Heart left ventricle (tissue), 16 donors: ENCODE measurements around the gene IGF2. TPM values are rescaled to one million over a fixed set of nuclear protein-coding genes. Genes with fewer than 3 reads are reported as not detected.

Source experiments
- ATAC-seq, 4 donors: fragments of 200-7000 bp; cut with Tn5 transposase; one replicate each; pipeline ENCODE4 v1.9.1; 2020 to 2022; ENCODE audit warnings: moderate library complexity in 4 of 4, mild to moderate bottlenecking in 3 of 4, moderate number of reproducible peaks in 1 of 4
- DNase-seq, 5 donors: peaks; one replicate each; pipeline ENCODE4 v3.0.0-alpha.2; 2020
- H3K27ac ChIP-seq, 12 donors: fragments of 200-600 bp; sonication (generic) in 4 of 12; one replicate each; pipeline versions ENCODE4 v1.5.0 to v1.8.0; 2016 to 2022; ENCODE audit warnings: mild to moderate bottlenecking in 2 of 12
- H3K27me3 ChIP-seq, 9 donors: fragments of 200-600 bp; sonication (generic) in 2 of 9; one replicate each; pipeline versions ENCODE4 v1.5.1 to v1.8.0; 2016 to 2022; ENCODE audit warnings: mild to moderate bottlenecking in 3 of 9
- H3K36me3 ChIP-seq, 9 donors: fragments of 200-600 bp; sonication (generic) in 2 of 9; one replicate each; pipeline versions ENCODE4 v1.5.0 to v1.8.0; 2018 to 2022; ENCODE audit warnings: mild to moderate bottlenecking in 2 of 9
- H3K4me1 ChIP-seq, 12 donors: fragments of 200-600 bp; sonication (generic) in 4 of 12; one replicate each; pipeline versions ENCODE4 v1.5.0 to v1.8.0; 2016 to 2022; ENCODE audit warnings: mild to moderate bottlenecking in 3 of 12
- H3K4me3 ChIP-seq, 12 donors: fragments of 200-600 bp; sonication (generic) in 4 of 12; one replicate each; pipeline versions ENCODE4 v1.5.0 to v1.8.0; 2017 to 2022; ENCODE audit warnings: mild to moderate bottlenecking in 9 of 12, moderate library complexity in 4 of 12
- H3K9me3 ChIP-seq, 12 donors: fragments of 200-600 bp; sonication (generic) in 4 of 12; one replicate each; pipeline versions ENCODE4 v1.5.0 to v1.8.0; 2016 to 2022; ENCODE audit warnings: mild to moderate bottlenecking in 1 of 12
- POLR2A ChIP-seq, 2 donors: fragments of 450-650 bp; IDR thresholded peaks; one replicate each; pipeline ENCODE4 v1.6.1; 2017; ENCODE audit warnings: antibody characterized with exemption in 2 of 2, mild to moderate bottlenecking in 2 of 2, moderate library complexity in 2 of 2
- WGBS, 4 donors: extraction: QIAGEN DNeasy Blood & Tissue Kit in 2 of 4; methylation state at CpG; one replicate each; pipeline versions ENCODE4 v1.1.5 to v1.1.7; 2013 to 2018; 5-methylcytosine and 5-hydroxymethylcytosine counted together
- intact Hi-C, 10 donors: fragments of 100-400 bp; cut with DNase I; formaldehyde crosslinking; loops; one replicate each; pipeline versions ENCODE4 v1.11.1 to v1.14.2; 2022
- polyA plus RNA-seq, 2 donors: library from polyadenylated mRNA; stranded (reverse); fragments of 200-250 nt; gene quantifications; one replicate each; pipeline ENCODE4 v1.2.3, GENCODE V29; 2013
- total RNA-seq, 9 donors: library from RNA; depleted of rRNA in 2 of 9; stranded (reverse); fragments of >200 nt in 2 of 9; fragmentation: NEBNext Ultra II Directional in 3 of 9; extraction: Animal tissue kit (Norgen Biotek cat#: 25700) in 3 of 9; gene quantifications; one replicate each; pipeline versions ENCODE4 v1.1.0 to v1.2.4, GENCODE V29; 2016 to 2023
- TF ChIP-seq, protein P1 (sequence below), 12 donors: fragments of 200-600 bp; sonication (generic) in 4 of 12; IDR thresholded peaks; one replicate each; pipeline versions ENCODE4 v1.5.0 to v1.8.0; 2018 to 2022; ENCODE audit warnings: antibody characterized with exemption in 12 of 12, mild to moderate bottlenecking in 5 of 12
- donor health status: ischemic (EF 13 %, LVEDD 7.1; RV severe dilation, severe dysfunction).
- donor health status: healthy with polysubstance abuse.
- donor health status: DM: no; HTN: yes; CAD: no.
- donor health status: DM: no; HTN: no; CAD: no.
- donor health status: ischemic (EF 25% LVEDD 6.9; RV normal size, moderate dysfunction).
- donor health status: ischemic (EF 25% LVEDD 5.7; RV mildly dilated, moderate dysfunction).
- donor health status: healthy.
- donor health status: DM: yes; HTN: yes; CAD: no.
- donor health status: ischemic (EF 35%, LVEDD 5.7; RV mildly dilated, moderate dysfunction).
- donor health status: nonischemic (EF 11% LVEDD 7.7; RV severe dilation, severe dysfunction).
- donor health status: DM: yes; HTN: yes; CAD: no.
- donor health status: PGD.
- donor health status: ischemic (EF 29% LVEDD 5.4; RV normal size, mild dysfunction).
- donor health status: nonischemic (EF 23%, LVEDD 6.1; RV moderate dilation, normal function).

IGF2 gene
- total and polyA plus RNA-seq, 11 donors: 48.9 to 175 (median 99.3) TPM

DNA sequence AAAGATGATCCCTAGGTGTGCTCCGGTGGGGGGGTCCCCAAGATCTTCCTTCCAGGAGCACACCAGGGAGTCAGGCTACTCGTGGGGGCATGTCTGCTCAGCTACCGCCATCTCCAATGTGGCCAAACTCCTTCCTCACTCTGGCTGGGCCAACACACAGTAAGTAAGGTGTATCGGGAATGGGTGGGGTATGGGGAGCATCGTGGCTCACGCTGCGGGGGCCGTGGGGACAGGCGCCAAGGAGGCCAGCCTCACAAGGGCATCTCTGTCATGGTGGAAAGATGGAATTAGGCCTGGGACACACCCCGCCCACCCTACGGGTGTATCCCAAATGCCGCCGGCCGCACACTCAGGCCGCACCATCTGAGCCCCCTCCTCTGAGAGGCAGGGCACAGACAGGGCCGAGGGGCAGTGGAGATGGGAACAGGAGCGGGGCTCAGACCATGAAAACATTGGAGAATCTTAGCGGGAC lies 8.3 kb downstream of the IGF2 start:
- H3K9me3 ChIP-seq: no peaks in the 10 kb centered on the region
- ATAC-seq (peak in 1 of 4 donors; percentile 6), DNase-seq (peak in 2 of 5 donors; percentile 2 to 42)
- peaks cover 0 to 12% (median 0%) of the 10 kb centered on the region in 9 donors for H3K36me3 ChIP-seq
- H3K4me1 ChIP-seq: peaks cover 0 to 7% (median 0%) of the 10 kb centered on the region in 12 donors
- intact Hi-C loops: no loop called here
- H3K4me3 ChIP-seq: no peak overlapping the region
- H3K27me3 ChIP-seq: peaks cover 0 to 27% (median 10%) of the 10 kb centered on the region in 9 donors
- 81 to 90% (median 86%) methylated on average over 17 to 18 of the region's 18 CpGs for WGBS, 4 donors
- H3K27ac ChIP-seq: no peak overlapping the region
- TF ChIP-seq POLR2A (IDR thresholded peaks at IDR 0.05): no peak

DNA sequence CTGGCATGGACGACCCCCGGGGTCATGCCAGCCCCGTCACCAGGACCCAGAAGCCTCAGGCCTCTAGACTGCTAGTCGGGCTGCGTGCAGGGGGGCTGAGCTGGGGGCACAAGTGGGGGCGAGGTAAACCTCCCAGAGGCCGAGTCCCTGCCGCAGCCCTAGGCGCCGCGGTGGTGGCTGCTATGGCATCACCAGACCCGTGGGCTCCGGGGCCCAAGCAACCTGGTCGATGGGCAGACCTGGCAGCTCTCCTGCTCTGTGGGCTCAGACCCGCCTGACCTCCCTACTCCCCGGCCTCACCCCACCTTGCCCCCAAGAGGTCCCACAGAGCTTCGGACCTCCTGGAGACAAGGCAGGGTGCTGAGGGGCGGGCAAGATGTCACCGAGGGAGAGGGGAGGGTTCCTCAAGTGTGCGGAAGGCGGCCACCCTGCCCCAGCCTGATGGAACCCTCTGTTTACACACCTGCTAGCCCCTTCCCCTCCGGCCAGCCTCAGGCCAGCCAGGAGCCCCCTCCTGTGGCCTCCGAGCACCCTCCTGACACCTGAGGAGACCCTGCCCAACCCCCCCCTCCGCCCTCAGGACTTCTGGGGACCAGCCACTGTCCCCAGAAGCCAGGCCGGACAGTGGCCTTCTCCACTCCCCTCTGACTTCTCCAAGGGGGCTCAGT lies 9.4 kb downstream of the IGF2 start:
- H3K27me3 ChIP-seq: peaks cover 0 to 21% (median 10%) of the 10 kb centered on the region in 9 donors
- DNase-seq (peak in 2 of 5 donors; percentile 10 to 54), ATAC-seq (no peak)
- peaks cover 0 to 12% (median 0%) of the 10 kb centered on the region in 9 donors for H3K36me3 ChIP-seq
- 86 to 94% (median 90%) methylated on average over 16 to 25 of the region's 25 CpGs for WGBS, 4 donors
- no peaks in the 10 kb centered on the region for H3K4me1 ChIP-seq
- intact Hi-C loops: no loop called here
- H3K4me3 ChIP-seq: no peak overlapping the region
- no peaks in the 10 kb centered on the region for H3K9me3 ChIP-seq
- no peak for TF ChIP-seq POLR2A (IDR thresholded peaks at IDR 0.05)
- TF ChIP-seq, protein P1, sequence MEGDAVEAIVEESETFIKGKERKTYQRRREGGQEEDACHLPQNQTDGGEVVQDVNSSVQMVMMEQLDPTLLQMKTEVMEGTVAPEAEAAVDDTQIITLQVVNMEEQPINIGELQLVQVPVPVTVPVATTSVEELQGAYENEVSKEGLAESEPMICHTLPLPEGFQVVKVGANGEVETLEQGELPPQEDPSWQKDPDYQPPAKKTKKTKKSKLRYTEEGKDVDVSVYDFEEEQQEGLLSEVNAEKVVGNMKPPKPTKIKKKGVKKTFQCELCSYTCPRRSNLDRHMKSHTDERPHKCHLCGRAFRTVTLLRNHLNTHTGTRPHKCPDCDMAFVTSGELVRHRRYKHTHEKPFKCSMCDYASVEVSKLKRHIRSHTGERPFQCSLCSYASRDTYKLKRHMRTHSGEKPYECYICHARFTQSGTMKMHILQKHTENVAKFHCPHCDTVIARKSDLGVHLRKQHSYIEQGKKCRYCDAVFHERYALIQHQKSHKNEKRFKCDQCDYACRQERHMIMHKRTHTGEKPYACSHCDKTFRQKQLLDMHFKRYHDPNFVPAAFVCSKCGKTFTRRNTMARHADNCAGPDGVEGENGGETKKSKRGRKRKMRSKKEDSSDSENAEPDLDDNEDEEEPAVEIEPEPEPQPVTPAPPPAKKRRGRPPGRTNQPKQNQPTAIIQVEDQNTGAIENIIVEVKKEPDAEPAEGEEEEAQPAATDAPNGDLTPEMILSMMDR (IDR thresholded peaks at IDR 0.05): no peak
- no peak overlapping the region for H3K27ac ChIP-seq

DNA sequence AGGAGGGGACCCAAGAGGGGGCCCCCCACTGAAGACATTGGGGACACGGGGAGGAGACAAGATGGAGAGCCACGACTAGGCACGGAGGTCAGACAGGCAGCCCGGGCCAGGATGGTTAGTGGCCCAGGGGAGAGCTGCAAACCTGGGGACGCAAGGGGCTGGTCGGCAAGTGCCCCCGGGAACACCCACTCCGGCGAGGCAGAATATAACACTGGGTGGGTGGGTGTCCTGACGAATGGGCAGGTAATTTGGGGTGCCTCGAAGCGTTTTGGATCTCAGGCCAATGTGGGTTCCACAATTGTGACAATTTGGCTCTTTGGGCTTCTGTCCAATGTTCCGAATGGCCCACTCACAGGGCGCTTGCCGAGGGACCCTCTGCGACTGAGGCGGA lies 9.9 kb downstream of the IGF2 start:
- DNase-seq: peak in 2 of 5 donors; percentile 17 to 59
- no peaks in the 10 kb centered on the region for H3K9me3 ChIP-seq
- H3K36me3 ChIP-seq: peaks cover 0 to 12% (median 0%) of the 10 kb centered on the region in 9 donors
- no peaks in the 10 kb centered on the region for H3K4me1 ChIP-seq
- intact Hi-C loops: no loop called here
- H3K4me3 ChIP-seq: no peak overlapping the region
- ATAC-seq: no peak
- TF ChIP-seq, protein P1 (IDR thresholded peaks at IDR 0.05): no peak
- no peak for TF ChIP-seq POLR2A (IDR thresholded peaks at IDR 0.05)
- 90 to 92% (median 90%) methylated on average over 15 to 17 of the region's 17 CpGs for WGBS, 4 donors
- H3K27ac ChIP-seq: no peak overlapping the region
- peaks cover 0 to 16% (median 6%) of the 10 kb centered on the region in 9 donors for H3K27me3 ChIP-seq

DNA sequence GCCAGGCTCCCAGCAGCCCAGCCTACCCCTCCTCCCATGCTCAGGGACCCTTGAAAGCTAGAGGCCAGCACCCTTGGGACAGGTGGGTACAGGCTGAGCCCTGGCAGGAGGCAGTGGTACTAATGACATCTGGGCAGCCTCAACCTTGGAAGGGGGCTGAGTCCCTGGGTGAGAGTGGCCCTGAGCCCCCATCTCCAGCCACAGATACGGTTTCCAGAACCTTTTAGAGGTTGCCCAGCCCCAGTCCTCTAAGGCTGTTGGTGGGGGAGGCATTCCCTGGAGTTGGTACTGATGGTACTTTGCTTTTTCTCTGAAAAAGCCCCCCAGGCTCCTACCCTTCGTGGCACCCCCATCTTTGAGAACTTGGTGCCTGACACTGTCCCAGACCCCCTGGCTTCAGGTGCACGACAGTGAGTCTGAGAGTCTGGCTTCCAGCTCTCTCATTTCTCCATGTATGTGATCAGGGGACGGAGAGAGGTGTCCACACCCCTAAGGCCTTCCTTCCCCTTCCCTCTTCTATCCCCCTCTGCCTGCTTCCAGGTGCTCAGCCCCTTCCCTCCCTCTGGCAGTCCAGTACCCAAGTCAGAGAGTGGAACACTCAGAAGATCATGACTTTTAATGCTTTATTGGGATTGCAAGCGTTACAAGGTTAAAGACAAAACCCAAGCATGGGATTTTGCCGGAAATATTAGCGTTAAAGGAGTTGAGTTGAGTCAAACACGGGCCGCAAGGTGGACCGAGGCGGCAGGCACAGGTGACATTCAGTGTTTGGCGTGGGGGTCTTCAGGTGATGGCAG lies 10.5 kb downstream of the IGF2 start:
- WGBS, 4 donors: 82 to 86% (median 82%) methylated on average over 11 to 12 of the region's 12 CpGs
- H3K27ac ChIP-seq: no peak overlapping the region
- intact Hi-C loops: no loop called here
- TF ChIP-seq, protein P1 (IDR thresholded peaks at IDR 0.05): no peak
- no peak for TF ChIP-seq POLR2A (IDR thresholded peaks at IDR 0.05)
- DNase-seq (peak in 1 of 5 donors; percentile 28), ATAC-seq (peak in 1 of 4 donors; percentile 27)
- peaks cover 0 to 12% (median 0%) of the 10 kb centered on the region in 9 donors for H3K27me3 ChIP-seq
- no peak overlapping the region for H3K4me3 ChIP-seq
- H3K36me3 ChIP-seq: peaks cover 0 to 7% (median 0%) of the 10 kb centered on the region in 9 donors
- H3K4me1 ChIP-seq: no peaks in the 10 kb centered on the region
- H3K9me3 ChIP-seq: no peaks in the 10 kb centered on the region
